Measurements from ENCODE around the gene COL4A1.

The COL4A1 gene

GRCh38 chr13:110341445-110342244 is 34.7 kb upstream of the COL4A1 start:
- DNase-seq (ENCODE audit: low read depth in 3 of 3) = no peak

- DNase-seq (ENCODE audit: low read depth in 3 of 3) = peak; percentile 1 to 69 (median 38)
These were observed 34.0 kb upstream of the COL4A1 start for GRCh38 chr13:110340812-110341444.

- DNase-seq (ENCODE audit: low read depth in 3 of 3) = no peak
These were observed 33.1 kb upstream of the COL4A1 start for GRCh38 chr13:110339975-110340550.

- no peak for DNase-seq (ENCODE audit: low read depth in 3 of 3)
These were observed 32.3 kb upstream of the COL4A1 start for GRCh38 chr13:110339263-110339662.

- no peak for DNase-seq (ENCODE audit: low read depth in 3 of 3)
These were observed 31.6 kb upstream of the COL4A1 start for GRCh38 chr13:110338441-110339101.

- no peak for DNase-seq (ENCODE audit: low read depth in 3 of 3)
These were observed 30.3 kb upstream of the COL4A1 start for GRCh38 chr13:110337247-110337646.

- no peak for DNase-seq (ENCODE audit: low read depth in 3 of 3)
These were observed 29.7 kb upstream of the COL4A1 start for GRCh38 chr13:110336681-110337080.

- no peak for DNase-seq (ENCODE audit: low read depth in 3 of 3)
These were observed 29.2 kb upstream of the COL4A1 start for GRCh38 chr13:110336108-110336507.

GRCh38 chr13:110334841-110335490 is 28.0 kb upstream of the COL4A1 start:
- no peak for DNase-seq (ENCODE audit: low read depth in 3 of 3)

- no peak for DNase-seq (ENCODE audit: low read depth in 3 of 3)
These were observed 27.3 kb upstream of the COL4A1 start for GRCh38 chr13:110334256-110334655.

- no peak for DNase-seq (ENCODE audit: low read depth in 3 of 3)
These were observed 26.9 kb upstream of the COL4A1 start for GRCh38 chr13:110333837-110334236.

GRCh38 chr13:110332750-110333149 is 25.8 kb upstream of the COL4A1 start:
- no peak for DNase-seq (ENCODE audit: low read depth in 3 of 3)

- no peak for DNase-seq (ENCODE audit: low read depth in 3 of 3)
These were observed 24.4 kb upstream of the COL4A1 start for GRCh38 chr13:110331362-110331761.

GRCh38 chr13:110330491-110331011 is 23.6 kb upstream of the COL4A1 start:
- DNase-seq (ENCODE audit: low read depth in 3 of 3) = no peak

- no peak for DNase-seq (ENCODE audit: low read depth in 3 of 3)
These were observed 23.0 kb upstream of the COL4A1 start for GRCh38 chr13:110329798-110330461.

- no peak for DNase-seq (ENCODE audit: low read depth in 3 of 3)
These were observed 22.3 kb upstream of the COL4A1 start for GRCh38 chr13:110329258-110329657.

GRCh38 chr13:110328573-110328972 is 21.6 kb upstream of the COL4A1 start:
- DNase-seq (ENCODE audit: low read depth in 3 of 3) = no peak

GRCh38 chr13:110327051-110327721 is 20.2 kb upstream of the COL4A1 start:
- no peak for DNase-seq (ENCODE audit: low read depth in 3 of 3)

GRCh38 chr13:110326263-110326904 is 19.4 kb upstream of the COL4A1 start:
- DNase-seq (ENCODE audit: low read depth in 3 of 3) = no peak
